ENCODE measurements around the gene EWSR1. TPM values are rescaled to one million over a fixed set of nuclear protein-coding genes. Genes with fewer than 3 reads are reported as not detected.
A peak's percentile ranks its signal among the peaks of the same experiment; 100 is the strongest.

The EWSR1 gene
- total RNA-seq, 2 experiments from 2014 or later = 274 to 303 TPM

DNA sequence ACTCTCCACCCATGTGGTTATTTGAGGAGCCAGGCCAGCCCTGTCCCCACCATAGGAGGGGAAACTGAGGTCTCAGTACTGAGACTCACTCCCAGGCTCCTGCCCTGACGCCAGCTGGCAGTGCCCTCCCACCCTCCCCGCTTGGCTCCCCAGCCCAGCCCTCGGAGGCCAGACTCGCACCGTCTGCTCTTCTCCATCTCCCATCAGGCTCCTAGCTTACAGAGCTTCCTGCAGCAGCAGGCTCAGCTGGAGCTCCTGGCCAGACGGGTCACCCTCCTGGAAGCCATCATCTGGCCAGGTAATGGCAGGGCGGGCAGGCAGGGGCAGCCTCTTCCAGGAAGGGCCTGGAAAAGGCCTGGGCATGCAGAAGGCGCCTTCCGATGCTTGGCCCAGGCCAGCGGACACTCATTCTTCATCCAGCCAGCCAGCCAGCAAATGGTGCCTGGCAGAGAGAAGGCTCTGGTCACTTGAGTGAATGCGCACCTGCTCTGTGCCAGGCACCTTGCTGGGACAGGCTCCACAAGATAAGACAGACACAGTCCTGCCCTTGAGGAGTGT, 12.9 kb upstream of the EWSR1 start:
- H3K27ac Mint-ChIP-seq = no peak overlapping the region
- CTCF ChIA-PET = interaction anchor here (2.0 kb wide), 1 partner anchor 9 kb away, joined by 8 read pairs; no protein-coding TSS in a partner anchor
- H3K36me3 Mint-ChIP-seq (ENCODE audit: low read depth) = no peaks in the 10 kb centered on the region
- H3K4me1 Mint-ChIP-seq (ENCODE audit: low read depth) = no peaks in the 10 kb centered on the region
- H3K4me3 Mint-ChIP-seq = no peak overlapping the region
- H3K9me3 Mint-ChIP-seq = no peaks in the 10 kb centered on the region
- H3K27me3 Mint-ChIP-seq (ENCODE audit: low read depth) = peaks cover 3% of the 10 kb centered on the region
- DNase-seq = no peak
- intact Hi-C loops (cut with micrococcal nuclease) = no loop called here

DNA sequence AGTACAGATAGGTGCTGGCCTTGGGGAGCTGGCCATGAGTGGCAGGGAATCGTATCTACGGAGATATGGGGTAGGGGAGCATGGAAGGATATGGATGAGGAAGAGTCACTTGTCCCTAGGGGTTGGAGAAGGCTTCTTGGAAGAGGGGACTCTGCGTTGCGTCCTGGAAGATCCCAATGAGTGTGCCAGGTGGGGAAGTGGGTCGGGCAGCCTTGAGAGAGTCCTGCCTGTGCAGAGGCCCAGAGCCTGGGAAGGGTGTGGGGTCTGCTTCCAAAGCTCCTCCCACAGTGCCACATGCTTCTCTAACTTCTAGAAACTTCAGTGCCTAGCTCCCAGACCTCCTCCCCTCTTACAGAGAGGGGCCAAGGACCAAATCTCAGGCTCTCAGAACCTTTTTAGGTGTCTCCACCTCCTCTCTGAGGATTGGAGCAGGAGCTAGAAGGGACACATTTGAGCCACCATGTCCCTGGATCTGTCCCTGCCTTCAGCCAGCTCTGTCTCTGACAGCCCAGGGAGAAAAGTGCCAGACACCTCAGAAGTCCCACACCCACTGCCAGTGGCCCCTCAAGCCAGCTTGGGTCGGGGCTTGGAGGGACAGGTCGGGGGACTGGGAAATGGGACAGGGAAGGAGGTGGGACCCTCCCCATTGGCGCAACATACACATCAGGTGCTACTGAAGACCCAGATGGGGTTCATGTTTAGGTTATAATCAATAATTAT, 11.3 kb upstream of the EWSR1 start:
- peaks cover 3% of the 10 kb centered on the region for H3K27me3 Mint-ChIP-seq (ENCODE audit: low read depth)
- intact Hi-C loops (cut with micrococcal nuclease) = no loop called here
- no peak overlapping the region for H3K4me3 Mint-ChIP-seq
- CTCF ChIA-PET = interaction anchor here (0.6 to 1.8 kb wide), 3 partner anchors 11 to 1632 kb away, joined by 3 to 4 read pairs (median 3); no protein-coding TSS in a partner anchor
- H3K27ac Mint-ChIP-seq = no peak overlapping the region
- H3K9me3 Mint-ChIP-seq = no peaks in the 10 kb centered on the region
- H3K4me1 Mint-ChIP-seq (ENCODE audit: low read depth) = no peaks in the 10 kb centered on the region
- H3K36me3 Mint-ChIP-seq (ENCODE audit: low read depth) = no peaks in the 10 kb centered on the region
- no peak for DNase-seq

DNA sequence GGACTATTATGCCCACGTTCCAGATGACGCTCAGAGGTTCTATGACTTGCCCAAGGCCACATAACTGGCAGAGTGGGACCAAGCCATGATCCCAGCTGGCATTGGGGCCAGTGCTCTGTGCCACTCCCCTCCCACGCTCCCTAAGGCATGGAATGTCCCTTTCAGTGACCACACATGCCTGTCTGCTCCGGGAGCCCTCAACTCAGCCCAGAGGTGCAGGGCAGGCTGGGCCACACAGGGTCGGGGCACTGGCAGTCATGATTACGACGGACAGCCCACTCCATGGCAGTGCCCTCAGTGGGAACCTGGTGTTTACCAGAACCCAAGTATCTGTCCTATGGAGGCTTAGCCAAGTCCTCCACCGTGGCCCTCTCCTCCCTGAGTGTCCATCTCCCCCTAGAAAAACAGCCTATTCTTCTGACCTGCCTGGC, 10.3 kb upstream of the EWSR1 start:
- H3K27ac Mint-ChIP-seq = no peak overlapping the region
- CTCF ChIA-PET = interaction anchor here (1.8 kb wide), 1 partner anchor 12 kb away, joined by 4 read pairs; no protein-coding TSS in a partner anchor
- H3K27me3 Mint-ChIP-seq (ENCODE audit: low read depth) = no peaks in the 10 kb centered on the region

DNA sequence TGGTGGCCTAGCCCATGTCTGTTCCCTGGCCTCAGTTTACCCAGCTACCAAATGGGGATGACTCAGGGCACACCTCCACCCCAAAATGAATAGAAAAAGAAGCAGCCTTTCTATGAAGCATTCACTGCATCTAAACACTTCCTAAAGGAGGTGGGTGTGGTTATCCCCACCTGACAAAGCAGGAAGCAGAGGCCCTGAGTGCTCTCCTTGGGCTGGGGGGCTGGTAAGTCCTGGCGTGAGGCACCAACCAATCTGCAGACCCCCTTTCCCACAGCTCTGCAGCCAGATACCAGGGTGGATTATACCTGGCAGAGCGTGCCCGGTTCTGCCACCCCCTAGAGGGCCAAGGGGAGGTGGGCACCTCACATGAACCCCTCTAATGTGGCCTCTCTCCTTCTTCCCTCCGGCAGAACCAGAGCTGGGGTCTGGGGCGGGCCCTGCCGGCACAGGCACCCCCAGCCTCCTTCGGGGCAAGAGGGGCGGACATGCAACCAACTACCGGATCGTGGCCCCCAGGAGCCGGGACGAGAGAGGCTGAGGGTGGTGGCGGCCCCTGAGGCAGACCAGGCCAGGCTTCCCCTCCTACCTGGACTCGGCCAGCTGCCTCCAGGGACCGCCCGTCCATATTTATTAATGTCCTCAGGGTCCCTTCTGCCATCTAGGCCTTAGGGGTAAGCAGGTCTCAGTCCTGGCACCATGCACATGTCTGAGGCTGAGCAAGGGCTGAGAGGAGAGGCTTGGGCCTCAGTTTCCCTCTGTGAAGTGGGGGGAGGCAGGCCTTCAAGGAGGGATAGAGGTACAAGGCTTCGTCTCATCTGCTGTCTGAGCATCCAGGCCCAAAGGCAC, 9.4 kb upstream of the EWSR1 start:
- Mint-ChIP-seq H3K27me3 (ENCODE audit: low read depth) (no peaks in the 10 kb centered on the region), H3K4me1 (ENCODE audit: low read depth) (no peaks in the 10 kb centered on the region), H3K4me3 (no peak overlapping the region), H3K36me3 (ENCODE audit: low read depth) (no peaks in the 10 kb centered on the region), H3K27ac (no peak overlapping the region), H3K9me3 (no peaks in the 10 kb centered on the region)
- DNase-seq = no peak
- CTCF ChIA-PET = interaction anchor here (1.8 kb wide), 1 partner anchor 13 kb away, joined by 4 read pairs; no protein-coding TSS in a partner anchor
- intact Hi-C loops (cut with micrococcal nuclease) = no loop called here

More for the DNA sequence above, 10.3 kb upstream of the EWSR1 start:
- no peak overlapping the region for H3K4me3 Mint-ChIP-seq
- intact Hi-C loops (cut with micrococcal nuclease) = no loop called here
- H3K9me3 Mint-ChIP-seq = no peaks in the 10 kb centered on the region
- no peaks in the 10 kb centered on the region for H3K4me1 Mint-ChIP-seq (ENCODE audit: low read depth)
- DNase-seq = no peak
- no peaks in the 10 kb centered on the region for H3K36me3 Mint-ChIP-seq (ENCODE audit: low read depth)

DNA sequence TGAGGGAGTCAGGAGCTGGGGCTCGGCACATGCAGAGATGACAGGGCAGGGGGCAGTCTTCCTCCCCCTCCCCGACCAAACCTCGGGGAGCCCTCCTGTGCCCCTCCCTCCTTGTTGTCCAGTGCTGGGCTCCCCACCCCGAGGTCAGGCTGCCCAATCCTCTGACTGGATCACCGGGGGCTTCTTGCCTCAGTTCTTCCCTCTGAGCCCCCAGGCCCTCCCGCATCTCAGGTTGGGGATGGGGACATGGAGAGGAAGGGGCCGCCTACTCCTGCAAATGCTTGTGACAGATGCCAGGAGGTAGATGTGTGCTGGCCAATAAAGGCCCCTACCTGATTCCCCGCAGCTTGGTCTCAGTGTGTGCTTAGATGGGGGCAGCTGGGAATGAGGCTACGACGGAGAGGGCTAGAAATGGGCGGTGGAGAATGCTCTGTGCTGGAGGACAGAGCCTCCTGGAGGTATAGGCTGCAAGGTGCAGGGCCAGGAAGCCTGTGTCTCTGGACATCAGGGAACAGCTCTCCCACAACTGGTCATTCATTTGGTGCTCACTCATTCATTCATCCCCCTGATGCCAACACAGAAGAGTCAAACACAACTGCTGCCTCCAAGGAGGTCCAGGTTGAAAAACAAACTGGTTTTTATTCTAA, 8.7 kb upstream of the EWSR1 start:
- H3K4me3 Mint-ChIP-seq = no peak overlapping the region
- intact Hi-C loops (cut with micrococcal nuclease) = no loop called here
- CTCF ChIA-PET = no interaction called here
- peaks cover 2% of the 10 kb centered on the region for H3K36me3 Mint-ChIP-seq (ENCODE audit: low read depth)
- H3K4me1 Mint-ChIP-seq (ENCODE audit: low read depth) = no peaks in the 10 kb centered on the region
- no peak for DNase-seq
- H3K27ac Mint-ChIP-seq = no peak overlapping the region
- no peaks in the 10 kb centered on the region for H3K27me3 Mint-ChIP-seq (ENCODE audit: low read depth)
- H3K9me3 Mint-ChIP-seq = no peaks in the 10 kb centered on the region

DNA sequence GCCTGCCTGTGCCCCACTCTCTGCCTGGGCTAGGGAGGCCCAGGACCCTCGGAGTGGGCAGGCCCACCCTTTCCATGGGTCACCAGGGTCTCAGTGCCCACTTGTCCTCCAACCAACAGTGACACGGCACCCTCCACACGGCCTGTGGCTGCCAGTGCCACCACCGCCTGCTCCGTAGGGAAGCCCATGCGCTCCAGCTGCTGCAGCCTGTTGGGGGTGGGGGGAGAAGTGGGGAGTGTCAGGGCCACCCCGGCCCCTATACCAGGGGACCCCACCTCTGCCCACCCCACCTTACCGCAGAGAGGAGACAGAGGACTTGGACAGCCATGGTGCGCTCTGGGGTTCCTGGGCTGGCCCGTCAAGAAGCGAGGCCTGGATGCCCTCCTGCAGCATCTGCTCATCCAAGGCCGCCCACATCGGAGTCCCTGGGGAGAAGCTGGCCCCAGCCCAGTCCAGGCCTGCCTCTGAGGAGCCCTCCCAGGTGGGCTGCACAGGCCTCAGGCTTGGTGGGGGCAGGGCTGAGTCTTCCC, 8.0 kb upstream of the EWSR1 start:
- Mint-ChIP-seq H3K36me3 (ENCODE audit: low read depth) (peaks cover 3% of the 10 kb centered on the region), H3K9me3 (no peaks in the 10 kb centered on the region), H3K4me3 (no peak overlapping the region), H3K27me3 (ENCODE audit: low read depth) (no peaks in the 10 kb centered on the region), H3K4me1 (ENCODE audit: low read depth) (no peaks in the 10 kb centered on the region), H3K27ac (no peak overlapping the region)
- DNase-seq = no peak
- CTCF ChIA-PET = no interaction called here
- intact Hi-C loops (cut with micrococcal nuclease) = no loop called here

DNA sequence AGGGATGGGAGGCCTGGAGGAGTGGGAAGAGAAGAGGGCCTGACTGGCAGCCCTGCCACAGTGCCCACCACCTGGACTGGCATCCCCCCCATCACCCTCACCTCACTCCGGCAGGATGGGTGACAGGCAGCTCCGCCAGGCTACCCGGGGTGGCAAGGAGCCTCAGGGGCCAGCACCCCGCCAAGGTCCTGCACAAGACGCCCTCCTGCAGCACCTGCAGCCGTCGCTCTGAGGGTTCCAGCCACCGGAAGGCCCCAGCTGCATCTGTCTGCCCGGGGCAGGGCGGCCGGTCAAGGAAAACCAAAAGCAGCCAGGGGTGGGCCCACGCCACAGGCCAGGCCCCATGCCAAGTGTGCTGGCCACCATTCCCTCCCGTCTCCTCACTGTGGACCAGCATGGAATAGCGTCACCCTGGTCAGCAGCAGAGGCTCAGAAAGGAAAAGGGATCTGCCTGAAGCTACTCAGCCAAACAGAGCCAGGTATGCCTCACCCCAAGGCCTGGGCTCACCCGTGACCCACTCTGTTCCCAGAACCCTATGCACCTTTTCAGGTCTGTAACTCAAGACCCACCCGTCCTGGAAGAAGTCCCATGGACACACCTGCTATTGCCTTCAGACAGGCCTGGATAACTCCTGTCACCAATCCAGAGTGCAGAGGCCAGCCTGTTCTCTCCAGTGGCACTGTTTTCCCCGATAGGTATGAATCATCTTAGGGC, 7.3 kb upstream of the EWSR1 start:
- DNase-seq = no peak
- H3K9me3 Mint-ChIP-seq = no peaks in the 10 kb centered on the region
- no peaks in the 10 kb centered on the region for H3K27me3 Mint-ChIP-seq (ENCODE audit: low read depth)
- intact Hi-C loops (cut with micrococcal nuclease) = no loop called here
- H3K4me1 Mint-ChIP-seq (ENCODE audit: low read depth) = no peaks in the 10 kb centered on the region
- CTCF ChIA-PET = no interaction called here
- H3K4me3 Mint-ChIP-seq = no peak overlapping the region
- H3K27ac Mint-ChIP-seq = no peak overlapping the region
- H3K36me3 Mint-ChIP-seq (ENCODE audit: low read depth) = peaks cover 3% of the 10 kb centered on the region

DNA sequence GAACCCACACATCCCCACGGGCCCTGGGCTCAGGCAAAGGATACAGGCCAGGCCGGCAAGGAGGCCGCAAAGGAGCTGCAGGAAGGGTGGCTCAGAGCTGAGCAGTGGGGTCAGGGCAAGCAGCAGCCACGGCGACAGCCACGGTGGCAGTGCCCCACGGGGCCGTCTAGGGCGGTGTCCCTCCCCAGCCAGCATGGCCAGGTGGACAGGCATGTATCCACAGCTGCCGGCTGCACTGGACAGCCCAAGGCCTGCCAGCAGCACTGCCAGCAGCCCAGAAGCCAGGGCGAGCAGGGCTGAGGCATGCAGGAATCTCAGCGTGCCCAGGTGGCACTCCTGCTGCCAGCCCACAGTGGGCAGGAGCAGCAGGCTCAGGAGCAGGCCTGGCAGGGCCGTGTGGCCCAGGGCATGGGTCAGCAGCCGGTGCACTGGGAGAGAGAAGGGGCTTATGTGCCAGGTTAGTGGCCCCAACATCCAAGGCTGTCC, 4.2 kb upstream of the EWSR1 start:
- no peak for DNase-seq
- CTCF ChIA-PET = no interaction called here
- Mint-ChIP-seq H3K27me3 (ENCODE audit: low read depth) (no peaks in the 10 kb centered on the region), H3K4me3 (no peak overlapping the region), H3K27ac (no peak overlapping the region), H3K36me3 (ENCODE audit: low read depth) (peaks cover 21% of the 10 kb centered on the region), H3K9me3 (no peaks in the 10 kb centered on the region), H3K4me1 (ENCODE audit: low read depth) (peaks cover 9% of the 10 kb centered on the region)
- intact Hi-C loops (cut with micrococcal nuclease) = no loop called here

DNA sequence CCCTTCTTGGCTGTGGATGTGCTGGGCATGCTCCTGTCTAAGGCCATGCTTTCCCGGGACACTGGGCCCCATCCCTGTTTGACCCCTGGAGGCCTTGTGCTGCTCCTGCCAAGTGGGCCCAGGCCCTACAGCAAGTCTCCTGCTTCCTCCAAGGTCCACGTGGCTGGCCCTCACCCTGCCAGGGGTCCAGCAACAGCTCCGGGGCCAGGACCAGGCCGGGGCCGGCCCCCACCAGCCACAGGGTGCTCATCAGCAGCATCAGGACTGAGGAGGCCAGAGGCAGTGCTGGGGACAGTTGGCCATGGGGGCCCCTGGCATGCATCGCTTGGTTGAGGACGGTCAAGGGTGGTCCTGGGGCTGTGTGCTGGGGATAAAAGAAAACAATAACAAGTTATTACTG, 2.8 kb upstream of the EWSR1 start:
- no peak overlapping the region for H3K27ac Mint-ChIP-seq
- H3K9me3 Mint-ChIP-seq = no peaks in the 10 kb centered on the region
- H3K36me3 Mint-ChIP-seq (ENCODE audit: low read depth) = peaks cover 35% of the 10 kb centered on the region
- H3K27me3 Mint-ChIP-seq (ENCODE audit: low read depth) = no peaks in the 10 kb centered on the region
- H3K4me3 Mint-ChIP-seq = no peak overlapping the region
- CTCF ChIA-PET = interaction anchor here (0.6 to 1.3 kb wide), 2 partner anchors 19 to 166 kb away, joined by 3 read pairs; no protein-coding TSS in a partner anchor
- H3K4me1 Mint-ChIP-seq (ENCODE audit: low read depth) = peaks cover 12% of the 10 kb centered on the region
- intact Hi-C loops (cut with micrococcal nuclease) = no loop called here
- no peak for DNase-seq

DNA sequence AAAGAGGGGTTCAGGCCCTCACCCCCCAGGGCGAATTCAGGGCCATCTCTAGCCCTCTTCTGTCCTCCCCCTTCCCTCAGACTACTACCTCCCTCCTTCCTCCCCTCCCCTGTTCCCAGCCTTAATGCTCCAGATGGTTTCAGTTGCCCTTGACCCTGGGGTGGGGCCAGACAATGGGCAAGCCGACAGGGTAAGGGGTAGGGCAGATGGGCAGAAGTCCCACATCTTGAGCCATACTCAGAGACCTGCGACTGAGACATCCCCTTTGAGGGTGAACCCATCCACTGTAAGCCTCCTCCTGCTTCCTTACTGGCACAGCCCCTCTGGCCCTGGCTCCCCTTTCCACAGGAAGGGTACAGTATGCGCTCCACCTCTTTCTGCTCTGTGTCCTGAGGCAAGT, 2.1 kb upstream of the EWSR1 start:
- H3K4me1 Mint-ChIP-seq (ENCODE audit: low read depth) = peaks cover 19% of the 10 kb centered on the region
- intact Hi-C loops (cut with micrococcal nuclease) = no loop called here
- H3K27me3 Mint-ChIP-seq (ENCODE audit: low read depth) = no peaks in the 10 kb centered on the region
- H3K36me3 Mint-ChIP-seq (ENCODE audit: low read depth) = peaks cover 42% of the 10 kb centered on the region
- no peak for DNase-seq
- H3K9me3 Mint-ChIP-seq = no peaks in the 10 kb centered on the region
- no peak overlapping the region for H3K27ac Mint-ChIP-seq
- H3K4me3 Mint-ChIP-seq = peak overlapping the region; percentile 99
- CTCF ChIA-PET = no interaction called here

Measured in activated naive CD4-positive, alpha-beta T cell treated with anti-CD3 and anti-CD28 coated beads for 36 hours (primary cell).